K562 (cell line): ENCODE results near the gene KAZN. TPM values are rescaled to one million over a fixed set of nuclear protein-coding genes. Genes with fewer than 3 reads are reported as not detected.

Experiments used
- ATAC-seq: fragments of 200-7000 bp; cut with Tn5 transposase; 3 replicates; pipeline ENCODE4 v1.9.1; 2020; ENCODE audit warnings: moderate library complexity
- BruUV-seq: library from RNA; stranded (reverse); fragments of 400-500 nt; replicated peaks from 2 replicates; lab custom pipeline; 2021; lab: Mats Ljungman, UMichigan
- CTCF ChIA-PET: fragments of 300-600 bp; formaldehyde crosslinking; extraction: SDS; loops from one replicate; lab custom pipeline; 2021; ENCODE audit warnings: low intra/inter-chr PET ratio; lab: Yijun Ruan, JAX
- POLR2A ChIA-PET: fragments of 300-600, 350-650 bp; sonication (Branson Sonifier 250); formaldehyde crosslinking; extraction: SDS; loops from one replicate; lab custom pipeline; 2021; ENCODE audit warnings: antibody characterized with exemption, inconsistent platforms; lab: Yijun Ruan, JAX
- DNase-seq, 4 experiments: peaks; one replicate each; pipeline versions ENCODE4 v3.0.0 to v3.0.0-alpha.2; 2011 to 2018; ENCODE audit warnings: low spot score in 3 of 4, mixed read lengths in 3 of 4; ENCODE audit errors: extremely low read depth in 1 of 4
- FAIRE-seq: peaks from 2 replicates; lab custom pipeline; 2011; peaks lifted over from hg19 to GRCh38; lab: Jason Lieb, UNC
- H2AFZ ChIP-seq: 2 replicates; pipeline ENCODE4 v1.6.0; 2011; ENCODE audit warnings: low read depth, low read length, control low read depth, inconsistent platforms
- H3K27ac ChIP-seq: fragments of 200-600 bp; 3 replicates; pipeline ENCODE4 v1.8.0; 2011; ENCODE audit warnings: low read depth, mild to moderate bottlenecking, control low read depth, inconsistent platforms, low read length, moderate library complexity, mixed read lengths; ENCODE audit errors: extremely low read depth
- H3K27me3 ChIP-seq, 2 experiments: fragments of 300-600 bp in 1 of 2; 2 replicates in 1 of 2; 3 replicates in 1 of 2; pipeline versions ENCODE4 v1.6.0 to v1.8.0; 2011; ENCODE audit warnings: inconsistent platforms in 2 of 2, low read length in 2 of 2, mild to moderate bottlenecking in 1 of 2, mixed read lengths in 1 of 2, moderate library complexity in 1 of 2; ENCODE audit not compliant: control insufficient read depth in 2 of 2, insufficient read depth in 2 of 2
- H3K36me3 ChIP-seq: fragments of 300-600 bp; 3 replicates; pipeline ENCODE4 v1.8.0; 2011; ENCODE audit warnings: mild to moderate bottlenecking, low read length, inconsistent platforms; ENCODE audit not compliant: control insufficient read depth, insufficient read depth
- H3K4me1 ChIP-seq, 2 experiments: fragments of 200-600 bp in 1 of 2; replicated peaks in 1 of 2; 2 replicates in 1 of 2; 3 replicates in 1 of 2; pipeline versions ENCODE4 v1.5.1 to v1.8.0; 2011; ENCODE audit warnings: inconsistent platforms in 2 of 2, low read length in 2 of 2, mild to moderate bottlenecking in 1 of 2, mixed read lengths in 1 of 2, moderate library complexity in 1 of 2; ENCODE audit not compliant: control insufficient read depth in 2 of 2, insufficient read depth in 2 of 2
- H3K4me2 ChIP-seq: 2 replicates; pipeline ENCODE4 v1.6.1; 2011; ENCODE audit warnings: low read length, control low read depth, inconsistent platforms, mixed read lengths; ENCODE audit not compliant: insufficient read depth
- H3K4me3 ChIP-seq: fragments of 200-600 bp; sonication (generic), shearing (Covaris generic); 2 replicates; pipeline ENCODE4 v1.5.1; 2016; ENCODE audit warnings: control low read depth, inconsistent platforms
- H3K79me2 ChIP-seq: fragments of 200-600 bp; 3 replicates; pipeline ENCODE4 v1.8.0; 2011; ENCODE audit warnings: low read length, inconsistent platforms; ENCODE audit not compliant: control insufficient read depth, insufficient read depth
- H3K9ac ChIP-seq, 2 experiments: 2 replicates each; pipeline versions ENCODE4 v1.6.0 to v1.6.1; 2011; ENCODE audit warnings: low read depth in 2 of 2, low read length in 2 of 2, control low read depth in 1 of 2, inconsistent platforms in 1 of 2, mild to moderate bottlenecking in 1 of 2, mixed read lengths in 1 of 2; ENCODE audit not compliant: insufficient read depth in 1 of 2
- H3K9me1 ChIP-seq: one replicate; pipeline ENCODE4 v1.6.0; 2011; ENCODE audit warnings: inconsistent platforms, mild to moderate bottlenecking, low read length, moderate library complexity; ENCODE audit not compliant: control insufficient read depth, insufficient read depth
- H3K9me3 ChIP-seq: replicated peaks from 2 replicates; pipeline ENCODE4 v1.5.1; 2011; ENCODE audit warnings: low read depth, low read length, inconsistent platforms; ENCODE audit not compliant: control insufficient read depth, insufficient read depth
- H4K20me1 ChIP-seq: replicated peaks from 2 replicates; pipeline ENCODE4 v1.6.1; 2011; ENCODE audit warnings: low read length, inconsistent platforms, mixed read lengths; ENCODE audit not compliant: control insufficient read depth, insufficient read depth
- BCOR ChIP-seq: fragments of 450-650 bp; IDR thresholded peaks from 2 replicates; pipeline ENCODE4 v1.6.1; 2016
- CCAR2 ChIP-seq: fragments of 200-400 bp; formaldehyde crosslinking; IDR thresholded peaks from 2 replicates; pipeline ENCODE4 v1.6.1; 2017; ENCODE audit warnings: mild to moderate bottlenecking, low read depth, low read length
- CHD7 ChIP-seq: fragments of 200-600 bp; sonication (generic); IDR thresholded peaks from one replicate; pipeline ENCODE4 v1.6.1; 2012; ENCODE audit warnings: mild to moderate bottlenecking, low read depth, low read length, inconsistent platforms
- ELF2 ChIP-seq: fragments of 250-450 bp; sonication (Bioruptor Pico); IDR thresholded peaks from 2 replicates; pipeline ENCODE4 v1.5.0; 2021; ENCODE audit warnings: mild to moderate bottlenecking
- FOXA3 ChIP-seq, 2 experiments: fragments of 450-650 bp in 1 of 2; sonication (generic) in 1 of 2; formaldehyde crosslinking; IDR thresholded peaks in 1 of 2; conservative IDR thresholded peaks in 1 of 2; 2 replicates each; pipeline versions ENCODE4 v1.4.0 to v1.8.0; 2020 to 2022; ENCODE audit warnings: mild to moderate bottlenecking in 2 of 2, missing genetic modification reagents in 1 of 2
- POLR3G ChIP-seq: IDR thresholded peaks from 2 replicates; pipeline ENCODE4 v1.6.1; 2011; ENCODE audit not compliant: insufficient read length, insufficient replicate concordance; ENCODE audit errors: extremely low read depth
- ZZZ3 ChIP-seq: fragments of 450-650 bp; IDR thresholded peaks from 2 replicates; pipeline ENCODE4 v1.6.1; 2016; ENCODE audit warnings: antibody characterized with exemption, mild to moderate bottlenecking, moderate library complexity
- WGBS: fragments of 100-300 bp; shearing (Covaris generic); methylation state at CpG from one replicate; pipeline ENCODE4 v1.1.6; 2016; ENCODE audit warnings: low coverage, mixed read lengths; ENCODE audit not compliant: insufficient coverage; ENCODE audit errors: missing lambda C conversion rate; 5-methylcytosine and 5-hydroxymethylcytosine counted together
- in situ Hi-C: fragments of 300-500 bp; cut with MboI; formaldehyde crosslinking; loops from 4 replicates; pipeline ENCODE4 v1.15.0; 2018; ENCODE audit warnings: inconsistent platforms, mixed read lengths
- intact Hi-C: fragments of 100-400 bp; cut with micrococcal nuclease; formaldehyde crosslinking; loops from 2 replicates; pipeline ENCODE4 v1.14.2; 2022
- polyA plus RNA-seq, 8 experiments: library from polyadenylated mRNA; depleted of rRNA in 4 of 8; stranded (reverse) in 5 of 8; unstranded in 3 of 8; fragments of >200 nt; fragmentation: Nextera tagmentation in 2 of 8; fragmentation: Illumina TruSeq in 1 of 8; extraction: Ambion mirVana in 2 of 8; extraction: Trizol in 1 of 8; gene quantifications; 2 replicates each; pipeline versions ENCODE4 v1.2.1 to v1.2.3, GENCODE V29; 2011 to 2014; ENCODE audit warnings: inconsistent platforms in 1 of 8, missing spikeins in 1 of 8
- total RNA-seq, 7 experiments: library from RNA; depleted of rRNA in 6 of 7; stranded (reverse); fragments of >200 nt in 6 of 7; fragmentation: Illumina TruSeq in 2 of 7; extraction: Trizol in 2 of 7; gene quantifications; 2 replicates each; pipeline versions ENCODE4 v1.2.1 to v1.2.3, GENCODE V29; 2011 to 2021; ENCODE audit warnings: low replicate concordance in 1 of 7

KAZN gene
- total and polyA plus RNA-seq, 9 of the 15 experiments (the other 6 are each of a cell fraction or from before 2014, with no cell fraction given): 2.1 to 21.6 (median 5.4) TPM

- Histone ChIP-seq H3K79me2 (peaks cover 7% of the 10 kb centered on the region; the same call in 1 of the 3 replicates), H3K9me1 (no peaks in the 10 kb centered on the region), H3K36me3 (peaks cover 6% of the 10 kb centered on the region; the same call in 1 of the 3 replicates), H4K20me1 (no peaks in the 10 kb centered on the region; the same call in 1 of the 2 replicates), H3K9me3 (no peaks in the 10 kb centered on the region), H3K27ac (no peak overlapping the region), H3K27me3 (no peaks in the 10 kb centered on the region; a peak in 1 of 5 replicates), H2AFZ (no peak overlapping the region), H3K4me1 (peaks cover 0 to 11% of the 10 kb centered on the region in 2 experiments; a peak in 4 of 5 replicates), H3K4me2 (no peak overlapping the region), H3K4me3 (no peak overlapping the region), H3K9ac (no peak overlapping the region)
- ChIA-PET CTCF (no interaction called here), POLR2A (interaction anchor here (0.6 kb wide), 1 partner anchor 158 kb away, joined by 3 read pairs; no protein-coding TSS in a partner anchor)
- in situ Hi-C loops: no loop called here
- ATAC-seq (no peak), FAIRE-seq (no peak), DNase-seq (no peak)
- intact Hi-C loops: no loop called here
- 81% methylated on average over 4 of the region's 4 CpGs for WGBS
- no TSS peak for BruUV-seq
- no peak for TF ChIP-seq BCOR
- TF ChIP-seq ZZZ3: no peak
- no peak for TF ChIP-seq CHD7
- no peak for TF ChIP-seq ELF2 (CRISPR knock-in tag)
- no peak for TF ChIP-seq POLR3G
- TF ChIP-seq CCAR2: no peak
- no peak for TF ChIP-seq FOXA3 (CRISPR knock-in tag; conservative IDR thresholded peaks at IDR 0.05 in 1 of 2, IDR thresholded peaks at IDR 0.05 in 1 of 2)
Measured at GRCh38 chr1:14946011-14946359, 347.5 kb downstream of the KAZN start.
